ENCODE data around the gene SCAPER.

DNA sequence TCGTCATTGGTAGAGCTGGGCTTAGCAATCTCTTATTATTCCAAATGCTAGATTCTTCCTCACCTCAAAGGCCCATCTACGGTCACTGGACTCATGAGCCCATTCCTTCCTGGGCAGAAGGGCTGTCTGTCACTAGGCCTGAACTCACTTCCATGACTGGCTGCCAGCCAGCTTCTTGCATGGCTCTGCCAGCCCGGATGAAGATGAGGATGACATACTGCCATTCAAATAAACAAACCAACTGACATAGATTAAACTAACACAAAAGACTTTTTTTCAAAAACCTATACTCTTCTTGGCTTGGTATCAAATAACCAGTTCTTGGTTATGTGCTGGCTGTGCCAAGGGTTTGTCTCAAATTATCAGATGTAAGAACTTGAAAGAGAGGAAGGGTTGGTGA lies 544.7 kb downstream of the SCAPER start:
- no peak for TF ChIP-seq POLR2A (IDR thresholded peaks at IDR 0.05)
- TF ChIP-seq, protein P1, sequence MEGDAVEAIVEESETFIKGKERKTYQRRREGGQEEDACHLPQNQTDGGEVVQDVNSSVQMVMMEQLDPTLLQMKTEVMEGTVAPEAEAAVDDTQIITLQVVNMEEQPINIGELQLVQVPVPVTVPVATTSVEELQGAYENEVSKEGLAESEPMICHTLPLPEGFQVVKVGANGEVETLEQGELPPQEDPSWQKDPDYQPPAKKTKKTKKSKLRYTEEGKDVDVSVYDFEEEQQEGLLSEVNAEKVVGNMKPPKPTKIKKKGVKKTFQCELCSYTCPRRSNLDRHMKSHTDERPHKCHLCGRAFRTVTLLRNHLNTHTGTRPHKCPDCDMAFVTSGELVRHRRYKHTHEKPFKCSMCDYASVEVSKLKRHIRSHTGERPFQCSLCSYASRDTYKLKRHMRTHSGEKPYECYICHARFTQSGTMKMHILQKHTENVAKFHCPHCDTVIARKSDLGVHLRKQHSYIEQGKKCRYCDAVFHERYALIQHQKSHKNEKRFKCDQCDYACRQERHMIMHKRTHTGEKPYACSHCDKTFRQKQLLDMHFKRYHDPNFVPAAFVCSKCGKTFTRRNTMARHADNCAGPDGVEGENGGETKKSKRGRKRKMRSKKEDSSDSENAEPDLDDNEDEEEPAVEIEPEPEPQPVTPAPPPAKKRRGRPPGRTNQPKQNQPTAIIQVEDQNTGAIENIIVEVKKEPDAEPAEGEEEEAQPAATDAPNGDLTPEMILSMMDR (IDR thresholded peaks at IDR 0.05), result no peak
